Activated CD8-positive, alpha-beta memory T cell treated with anti-CD3 and anti-CD28 coated beads, Interleukin-2, amount 50 U/mL, for 48 hours (primary cell): ENCODE results near the gene TDRD12.
"Not testable (repeated sequence)": the region's sequence is repeated elsewhere in the genome, so short reads cannot be mapped to it uniquely, and the experiment has no call there.

ENCODE experiments used
- DNase-seq: peaks from one replicate; pipeline ENCODE4 v3.0.0-alpha.2; 2020

The TDRD12 gene

GRCh38 chr19:32812036-32812435 lies 92.5 kb downstream of the TDRD12 start:
- no peak for DNase-seq

DNA sequence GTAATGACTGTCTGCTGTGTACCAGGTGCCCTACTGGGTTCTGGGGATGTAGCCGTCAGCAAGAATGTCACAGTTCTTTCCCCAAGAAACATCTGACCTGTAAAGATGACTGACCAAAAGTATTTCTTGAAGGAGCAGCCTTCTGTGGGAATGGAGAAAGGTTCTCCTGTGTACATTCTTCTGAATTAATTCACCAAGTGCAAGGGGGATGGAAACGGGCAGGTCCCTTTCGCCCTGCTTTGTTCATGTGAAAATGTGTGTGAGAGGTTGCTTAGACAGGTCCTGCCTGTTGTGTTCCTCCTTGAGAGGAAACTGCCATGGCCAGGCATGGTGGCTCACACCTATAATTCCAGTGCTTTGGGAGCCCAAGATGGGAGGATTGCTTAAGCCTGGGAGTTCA lies 93.0 kb downstream of the TDRD12 start:
- no peak for DNase-seq

DNA sequence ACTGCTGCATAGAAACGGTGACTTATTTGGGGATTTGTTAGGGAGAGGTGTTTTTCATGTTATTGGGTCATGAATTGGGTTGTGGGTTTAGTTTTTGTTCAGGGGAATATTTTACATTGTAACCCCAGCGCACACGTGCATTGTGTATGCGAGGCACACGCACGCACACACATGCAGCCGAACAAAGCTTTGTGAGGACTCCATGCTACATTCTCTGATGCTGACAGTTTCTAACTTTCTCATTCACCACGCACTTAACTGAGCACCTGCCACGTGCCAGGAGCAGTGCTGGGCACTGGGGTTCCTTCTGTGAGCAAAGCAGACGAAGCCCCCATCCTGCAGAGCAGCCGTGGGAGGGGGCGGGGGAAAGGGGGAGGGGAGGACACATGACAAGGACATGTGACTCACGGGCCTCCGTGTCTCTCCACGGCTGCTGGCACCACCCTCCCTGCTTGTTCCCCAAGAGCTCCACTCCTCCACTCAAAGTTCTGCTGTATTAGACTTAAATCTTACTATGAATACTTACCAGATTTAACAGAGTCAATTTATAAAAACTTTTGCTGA lies 94.4 kb downstream of the TDRD12 start:
- no peak for DNase-seq

- no peak for DNase-seq
Measured at GRCh38 chr19:32814624-32815023, 95.1 kb downstream of the TDRD12 start.

- DNase-seq, result no peak
Measured at GRCh38 chr19:32816555-32817099, 97.1 kb downstream of the TDRD12 start.

DNA sequence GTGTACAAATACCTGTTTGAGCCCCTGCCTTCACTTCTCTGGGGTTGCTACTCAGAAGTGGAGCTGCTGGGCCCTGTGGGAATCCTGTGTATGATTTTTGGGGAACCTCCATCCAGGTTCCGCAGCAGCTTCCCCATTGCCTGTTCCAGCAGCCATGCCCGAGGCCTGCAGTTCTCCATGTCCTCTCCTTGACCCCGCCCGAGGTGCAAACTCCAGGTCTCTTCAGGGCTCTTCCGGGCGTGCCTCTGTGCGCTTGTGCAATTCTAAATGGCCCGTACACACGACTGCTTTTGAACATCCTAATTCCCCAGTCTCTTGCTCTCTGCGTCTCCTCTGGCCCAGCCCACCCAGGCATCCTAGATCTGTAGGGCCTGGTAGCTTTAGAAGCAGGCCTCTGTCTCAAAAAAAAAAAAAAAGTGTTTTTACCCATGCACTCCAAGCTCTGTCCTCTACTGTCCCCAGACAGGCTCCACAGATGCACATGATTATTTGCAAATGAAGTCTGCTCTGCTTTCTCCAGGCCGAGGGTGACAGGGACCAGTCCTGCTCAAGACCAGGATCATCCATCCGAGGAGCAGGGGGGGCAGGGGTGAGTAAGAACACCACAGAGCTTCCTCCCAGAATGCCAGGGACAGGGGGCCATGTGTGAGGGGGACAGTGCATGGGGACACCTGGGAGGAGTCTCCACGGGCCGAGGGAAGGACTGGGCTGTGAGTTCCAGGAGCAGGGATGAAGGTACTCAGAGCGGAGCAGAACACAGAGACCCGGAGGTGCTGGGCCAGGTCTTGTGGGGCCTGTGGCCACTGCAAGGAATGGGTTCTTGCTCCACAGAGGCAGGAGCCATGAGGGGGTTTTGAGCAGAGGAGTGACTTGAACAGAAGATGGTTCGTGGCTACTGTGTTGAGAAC lies 98.3 kb downstream of the TDRD12 start:
- no peak for DNase-seq

GRCh38 chr19:32818536-32818935 lies 99.0 kb downstream of the TDRD12 start:
- no peak for DNase-seq

GRCh38 chr19:32819419-32820400 lies 100.1 kb downstream of the TDRD12 start:
- no peak for DNase-seq

DNA sequence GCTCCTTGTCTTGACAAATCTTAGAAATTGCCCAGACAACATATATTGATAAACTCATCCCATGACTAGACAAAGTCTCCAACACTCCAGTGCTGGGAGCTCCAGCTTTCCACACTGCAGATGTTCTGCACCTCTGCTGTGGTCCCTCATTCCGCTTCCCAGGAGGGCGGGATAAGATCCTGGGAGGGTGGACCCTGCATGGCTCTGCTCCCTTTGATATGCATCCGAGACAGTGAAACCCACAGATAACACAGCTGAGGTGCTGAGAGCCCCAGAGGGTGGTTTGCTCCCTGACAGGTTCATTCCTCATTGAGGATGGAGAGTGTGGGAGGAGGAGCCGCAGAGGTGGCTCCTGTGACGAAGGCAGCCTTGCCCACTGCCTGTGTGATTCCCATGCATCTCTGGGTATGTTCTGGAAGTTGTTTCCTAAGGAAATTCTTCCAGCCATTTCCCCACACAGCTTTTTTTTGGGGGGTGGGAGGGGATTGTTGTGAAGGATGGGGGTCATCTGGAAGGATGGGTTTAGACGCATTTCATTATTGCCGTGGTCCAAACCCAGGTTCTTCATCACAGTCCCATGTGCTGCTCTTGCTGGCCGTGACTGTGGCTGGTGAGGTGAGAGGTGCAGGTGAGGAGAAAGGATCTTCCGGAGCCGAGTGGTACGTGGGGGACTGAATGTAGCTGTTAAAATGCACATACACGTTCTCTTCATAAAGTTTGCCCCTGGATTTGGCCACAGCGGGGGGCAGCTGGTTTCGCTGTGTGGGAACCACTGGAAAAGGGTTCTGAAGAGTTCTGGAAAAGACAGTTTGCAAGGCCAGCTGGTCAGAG lies 103.6 kb downstream of the TDRD12 start:
- DNase-seq, result no peak

GRCh38 chr19:32823747-32824102 lies 104.2 kb downstream of the TDRD12 start:
- no peak for DNase-seq

GRCh38 chr19:32824191-32824751 lies 104.7 kb downstream of the TDRD12 start:
- DNase-seq, result no peak

DNA sequence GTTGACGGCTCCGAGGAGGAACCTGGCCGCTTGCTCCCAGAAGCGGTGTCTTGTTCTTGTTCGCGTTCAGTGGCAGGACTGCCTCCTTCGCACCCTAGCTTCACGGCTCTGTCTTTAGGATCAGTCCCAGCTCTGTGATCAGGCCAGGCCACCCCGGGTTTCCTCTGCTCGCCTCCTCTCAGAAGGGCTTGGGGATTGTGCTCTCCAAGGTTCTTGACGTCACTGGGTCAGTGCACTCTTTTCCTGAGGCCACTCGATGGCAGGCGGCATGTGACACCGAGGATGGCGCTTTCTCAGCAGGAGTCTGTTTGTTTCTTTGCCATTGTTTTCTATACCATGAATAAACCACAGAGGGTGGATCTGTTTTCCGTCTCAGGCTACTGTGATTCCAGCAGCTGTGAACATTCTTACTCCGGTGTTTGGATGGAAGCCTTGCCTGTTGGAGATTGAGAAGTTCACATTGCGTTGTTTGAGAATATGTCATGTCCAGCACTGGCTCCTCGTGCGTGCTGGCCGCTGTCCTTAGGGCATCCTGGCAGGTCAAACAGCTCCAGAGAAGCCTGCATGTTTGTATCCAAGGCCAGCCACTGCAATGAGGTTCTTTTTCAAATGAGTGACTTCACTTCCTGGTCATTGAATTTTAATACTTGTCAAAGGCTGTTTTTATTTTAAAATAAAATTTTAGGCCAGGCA lies 105.5 kb downstream of the TDRD12 start:
- DNase-seq, result no peak

- DNase-seq, result no peak
Measured at GRCh38 chr19:32828139-32828538, 108.6 kb downstream of the TDRD12 start.

- DNase-seq, result no peak
Measured at GRCh38 chr19:32828643-32829344, 109.2 kb downstream of the TDRD12 start.

DNA sequence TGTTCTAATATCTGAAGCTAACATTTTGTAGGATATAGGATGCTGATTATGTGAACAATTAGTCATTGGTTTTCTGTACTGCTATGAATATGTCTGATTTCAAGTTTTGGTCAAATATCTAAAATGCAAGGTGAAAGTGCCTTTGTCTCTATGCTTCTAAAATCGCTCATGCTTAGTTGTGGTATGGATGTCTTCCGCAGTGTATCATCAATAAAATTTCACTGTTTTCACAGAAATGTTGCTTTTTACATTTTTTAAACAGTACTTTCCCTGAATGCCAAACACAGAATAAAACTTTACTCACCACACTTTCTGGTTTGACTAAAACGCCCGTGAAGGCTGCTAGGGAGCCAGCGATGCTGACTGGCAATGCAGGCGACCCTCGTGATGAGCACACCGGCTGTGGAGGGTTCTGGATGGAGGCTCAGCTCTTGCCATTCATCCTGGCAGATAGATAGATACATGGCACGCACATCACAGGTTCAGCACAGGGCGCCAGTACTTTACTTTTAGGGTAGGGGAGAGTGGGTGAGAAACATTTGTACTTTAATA lies 109.9 kb downstream of the TDRD12 start:
- DNase-seq, result no peak

GRCh38 chr19:32830231-32831014 lies 110.9 kb downstream of the TDRD12 start:
- no peak for DNase-seq

DNA sequence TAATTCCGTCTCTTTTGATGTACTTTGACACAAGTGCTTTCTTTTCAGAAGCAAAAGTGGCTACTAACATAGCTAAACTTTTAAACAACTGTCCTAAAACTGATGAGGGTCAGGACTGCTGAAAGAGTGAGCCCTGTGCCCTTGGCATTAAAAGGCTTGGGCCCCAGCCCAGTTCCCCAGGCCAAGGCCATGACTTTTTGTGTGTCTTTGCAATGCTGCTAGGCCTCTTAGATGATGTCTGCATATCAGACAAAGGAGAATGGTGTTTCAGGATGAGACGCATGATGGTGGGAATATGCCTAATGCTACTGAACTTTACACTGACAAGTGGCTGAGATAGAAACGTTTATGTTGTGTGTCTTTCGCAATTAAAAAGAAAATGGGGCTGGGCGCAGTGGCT lies 112.0 kb downstream of the TDRD12 start:
- DNase-seq, result no peak

- DNase-seq, result not testable (repeated sequence)
Measured at GRCh38 chr19:32832094-32832493, 112.5 kb downstream of the TDRD12 start.

- not testable (repeated sequence) for DNase-seq
Measured at GRCh38 chr19:32832825-32833224, 113.3 kb downstream of the TDRD12 start.
